ENCODE data around the gene DYRK2. TPM values are rescaled to one million over a fixed set of nuclear protein-coding genes. Genes with fewer than 3 reads are reported as not detected.
A peak's percentile ranks its signal among the peaks of the same experiment; 100 is the strongest.

The DYRK2 gene
- total RNA-seq, 4 donors from 2014 or later, result 68.5 to 89.1 (median 80.6) TPM

- Histone ChIP-seq H3K4me3 (no peak overlapping the region), H3K27me3 (no peaks in the 10 kb centered on the region), H3K4me1 (peaks cover 0 to 8% (median 0%) of the 10 kb centered on the region in 4 donors), H3K9me3 (no peaks in the 10 kb centered on the region), H3K36me3 (no peaks in the 10 kb centered on the region), H3K27ac (no peak overlapping the region)
- TF ChIP-seq POLR2A (IDR thresholded peaks at IDR 0.05) (no peak), CTCF (IDR thresholded peaks at IDR 0.05) (no peak)
- DNase-seq, result no peak
Measured at GRCh38 chr12:67697967-67698366, 49.4 kb downstream of the DYRK2 start.

- peak overlapping the region; percentile 4 to 65 (median 22) for H3K27ac ChIP-seq
- H3K4me3 ChIP-seq, result peak overlapping the region in 3 of 4 donors; percentile 13 to 19 (median 16)
- H3K36me3 ChIP-seq, result no peaks in the 10 kb centered on the region
- peaks cover 0 to 8% (median 0%) of the 10 kb centered on the region in 4 donors for H3K4me1 ChIP-seq
- H3K27me3 ChIP-seq, result no peaks in the 10 kb centered on the region
- DNase-seq, result peak in 1 of 3 donors; percentile 18
- no peak for TF ChIP-seq CTCF (IDR thresholded peaks at IDR 0.05)
- H3K9me3 ChIP-seq, result no peaks in the 10 kb centered on the region
Measured at GRCh38 chr12:67698672-67699581, 50.4 kb downstream of the DYRK2 start.

- TF ChIP-seq POLR2A (IDR thresholded peaks at IDR 0.05) (no peak), CTCF (IDR thresholded peaks at IDR 0.05) (no peak)
- no peak for DNase-seq
- H3K27ac ChIP-seq, result no peak overlapping the region
Measured at GRCh38 chr12:67701121-67701520, 52.6 kb downstream of the DYRK2 start.

GRCh38 chr12:67702136-67702535, 53.6 kb downstream of the DYRK2 start:
- TF ChIP-seq POLR2A (IDR thresholded peaks at IDR 0.05), result no peak
- no peak for TF ChIP-seq CTCF (IDR thresholded peaks at IDR 0.05)
- Histone ChIP-seq H3K27me3 (no peaks in the 10 kb centered on the region), H3K4me1 (peaks cover 0 to 14% (median 0%) of the 10 kb centered on the region in 4 donors), H3K36me3 (no peaks in the 10 kb centered on the region), H3K9me3 (no peaks in the 10 kb centered on the region), H3K4me3 (no peak overlapping the region), H3K27ac (no peak overlapping the region)
- DNase-seq, result no peak

More at GRCh38 chr12:67701121-67701520, 52.6 kb downstream of the DYRK2 start:
- Histone ChIP-seq H3K27me3 (no peaks in the 10 kb centered on the region), H3K9me3 (no peaks in the 10 kb centered on the region), H3K36me3 (no peaks in the 10 kb centered on the region), H3K4me1 (peaks cover 0 to 13% (median 0%) of the 10 kb centered on the region in 4 donors), H3K4me3 (no peak overlapping the region)

GRCh38 chr12:67704071-67704470, 55.5 kb downstream of the DYRK2 start:
- peaks cover 0 to 6% (median 0%) of the 10 kb centered on the region in 4 donors for H3K4me1 ChIP-seq
- no peaks in the 10 kb centered on the region for H3K27me3 ChIP-seq
- no peaks in the 10 kb centered on the region for H3K36me3 ChIP-seq
- H3K9me3 ChIP-seq, result no peaks in the 10 kb centered on the region
- H3K27ac ChIP-seq, result no peak overlapping the region
- DNase-seq, result no peak
- H3K4me3 ChIP-seq, result no peak overlapping the region
- TF ChIP-seq POLR2A (IDR thresholded peaks at IDR 0.05) (no peak), CTCF (IDR thresholded peaks at IDR 0.05) (no peak)
